ES-I3 (cell line): Measurements from ENCODE around the gene FAM53B.

Experiments
- H3K36me3 ChIP-seq: 2 replicates; pipeline ENCODE4 v1.6.1; 2013; ENCODE audit warnings: mild to moderate bottlenecking, low read length, control low read depth, moderate library complexity; ENCODE audit not compliant: insufficient read depth
- H3K4me1 ChIP-seq: 2 replicates; pipeline ENCODE4 v1.6.1; 2013; ENCODE audit warnings: mild to moderate bottlenecking, control low read depth, low read length; ENCODE audit not compliant: insufficient read depth
- H3K9ac ChIP-seq: 2 replicates; pipeline ENCODE4 v1.6.1; 2013; ENCODE audit warnings: low read depth, mild to moderate bottlenecking, low read length, moderate library complexity
- H3K9me3 ChIP-seq: 2 replicates; pipeline ENCODE4 v1.6.1; 2013; ENCODE audit warnings: mild to moderate bottlenecking, low read length, moderate library complexity; ENCODE audit not compliant: control insufficient read depth, insufficient read depth

Gene FAM53B

DNA sequence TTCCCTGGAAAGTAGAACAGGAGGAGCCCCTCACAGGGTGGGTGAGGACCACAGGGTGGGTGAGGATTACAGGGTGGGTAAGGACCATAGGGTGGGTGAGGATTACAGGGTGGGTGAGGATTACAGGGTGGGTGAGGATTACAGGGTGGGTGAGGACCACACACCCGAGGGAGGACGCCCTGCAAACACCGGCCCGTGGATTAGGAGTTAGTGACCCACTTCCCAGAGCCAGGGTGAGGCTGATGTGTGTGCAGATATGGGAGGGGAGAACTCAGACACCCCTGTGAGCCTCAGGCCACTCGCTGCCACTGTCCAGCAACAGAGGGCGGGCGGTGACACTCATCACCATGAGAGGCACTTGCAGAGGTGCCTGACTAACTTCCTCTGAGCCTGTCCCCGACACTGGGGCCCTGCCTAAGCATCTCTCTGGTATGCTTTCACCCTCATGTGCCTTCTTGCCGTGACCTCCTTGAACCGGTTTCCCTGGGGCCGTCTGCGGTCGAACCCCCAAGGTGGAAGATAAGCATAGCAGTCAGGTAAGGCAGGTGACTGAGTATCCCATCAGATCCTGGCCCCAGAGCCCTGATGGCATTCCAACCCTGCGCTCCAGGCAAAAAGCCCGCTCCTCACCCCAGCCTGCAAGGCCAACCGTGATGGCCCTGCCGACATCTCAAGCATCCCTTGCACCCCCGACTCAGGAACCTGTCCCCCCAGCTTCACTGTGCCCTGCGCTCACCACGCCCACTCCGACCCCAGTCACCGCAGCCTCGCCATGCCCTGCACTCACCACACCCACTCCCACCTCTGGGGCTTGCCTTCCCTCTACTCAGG, 74.1 kb downstream of the FAM53B start:
- H3K4me1 ChIP-seq = peaks cover 10% of the 10 kb centered on the region
- H3K36me3 ChIP-seq = no peaks in the 10 kb centered on the region
- H3K9me3 ChIP-seq = no peaks in the 10 kb centered on the region
- no peak overlapping the region for H3K9ac ChIP-seq

GRCh38 chr10:124669141-124669823, 74.9 kb downstream of the FAM53B start:
- H3K4me1 ChIP-seq = peaks cover 10% of the 10 kb centered on the region
- no peaks in the 10 kb centered on the region for H3K36me3 ChIP-seq
- no peaks in the 10 kb centered on the region for H3K9me3 ChIP-seq
- H3K9ac ChIP-seq = no peak overlapping the region

DNA sequence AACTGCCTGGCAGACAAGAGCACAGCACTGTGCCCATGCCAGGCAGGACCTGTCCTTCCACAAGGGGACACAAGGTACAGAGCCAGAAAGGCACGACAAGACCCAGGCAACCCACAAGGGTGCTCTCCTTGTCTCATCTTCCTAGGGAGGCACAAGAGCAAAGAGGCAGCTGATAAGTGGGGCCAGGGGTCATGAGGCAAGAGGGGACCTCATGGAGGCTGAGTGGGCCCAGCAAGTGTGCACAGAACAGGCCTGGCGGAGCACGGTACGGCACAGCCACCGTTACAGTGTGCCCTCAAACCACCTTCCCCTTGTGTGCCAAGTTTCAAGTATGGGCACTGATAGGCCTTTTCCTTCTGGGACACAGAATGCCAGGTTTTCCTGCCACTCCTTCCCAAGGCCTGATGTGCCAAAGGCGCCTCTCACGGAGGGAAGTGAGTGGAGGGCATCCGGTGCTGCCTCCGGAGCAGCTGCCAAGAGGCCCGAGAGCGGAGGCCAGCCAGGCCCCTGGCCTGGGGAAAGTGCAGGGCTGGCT, 75.6 kb downstream of the FAM53B start:
- Histone ChIP-seq H3K9me3 (no peaks in the 10 kb centered on the region), H3K9ac (no peak overlapping the region), H3K36me3 (no peaks in the 10 kb centered on the region), H3K4me1 (peaks cover 10% of the 10 kb centered on the region)

- peaks cover 10% of the 10 kb centered on the region for H3K4me1 ChIP-seq
- H3K9me3 ChIP-seq = no peaks in the 10 kb centered on the region
- H3K9ac ChIP-seq = no peak overlapping the region
- H3K36me3 ChIP-seq = no peaks in the 10 kb centered on the region
These were observed 76.5 kb downstream of the FAM53B start for GRCh38 chr10:124667425-124668345.

GRCh38 chr10:124666494-124666893, 77.7 kb downstream of the FAM53B start:
- H3K36me3 ChIP-seq = no peaks in the 10 kb centered on the region
- no peak overlapping the region for H3K9ac ChIP-seq
- H3K4me1 ChIP-seq = peaks cover 1% of the 10 kb centered on the region; the same call in 1 of the 2 replicates
- no peaks in the 10 kb centered on the region for H3K9me3 ChIP-seq

DNA sequence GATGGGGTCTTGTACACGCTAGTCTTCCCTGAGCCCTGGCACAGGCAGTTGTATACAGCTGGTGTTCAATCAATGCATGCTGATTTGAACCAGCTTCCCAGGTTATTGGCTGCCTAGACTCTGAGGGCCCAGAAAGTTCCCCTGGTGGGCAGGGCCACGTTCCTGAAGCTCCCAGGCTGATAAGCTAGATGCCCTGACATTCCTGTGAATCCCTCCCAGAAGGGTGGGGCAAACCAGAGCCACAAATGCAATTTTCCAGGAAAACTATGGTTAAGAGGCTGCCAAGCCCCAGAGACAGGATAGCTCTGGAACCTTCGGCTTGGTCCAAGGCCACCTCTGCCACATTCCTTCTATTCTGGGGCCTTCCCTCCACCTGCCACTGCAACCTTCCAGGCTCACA, 78.2 kb downstream of the FAM53B start:
- no peak overlapping the region for H3K9ac ChIP-seq
- H3K4me1 ChIP-seq = no peaks in the 10 kb centered on the region; the same call in 1 of the 2 replicates
- no peaks in the 10 kb centered on the region for H3K9me3 ChIP-seq
- no peaks in the 10 kb centered on the region for H3K36me3 ChIP-seq

DNA sequence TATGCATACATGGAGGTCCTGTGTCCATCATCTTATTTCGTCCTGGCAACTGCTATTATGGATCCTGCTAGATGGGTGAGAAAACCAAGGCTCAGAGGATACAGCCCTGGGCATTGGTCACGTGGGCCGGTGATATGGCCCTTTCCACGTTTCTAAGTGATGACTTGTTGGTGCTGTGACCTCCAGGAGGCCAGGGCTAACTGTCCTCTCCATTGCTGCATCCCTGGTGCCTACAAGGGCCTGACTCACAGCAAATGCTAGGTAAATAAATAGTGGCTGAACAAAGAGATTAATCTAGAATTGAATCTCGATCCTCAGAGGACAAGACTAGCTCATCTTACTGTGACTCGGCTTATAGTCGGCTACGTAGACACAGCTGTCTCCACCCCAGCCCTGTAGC, 78.6 kb downstream of the FAM53B start:
- H3K9me3 ChIP-seq = no peaks in the 10 kb centered on the region
- H3K4me1 ChIP-seq = no peaks in the 10 kb centered on the region; the same call in 1 of the 2 replicates
- H3K36me3 ChIP-seq = no peaks in the 10 kb centered on the region
- no peak overlapping the region for H3K9ac ChIP-seq

- H3K9ac ChIP-seq = no peak overlapping the region
- no peaks in the 10 kb centered on the region for H3K9me3 ChIP-seq
- no peaks in the 10 kb centered on the region; the same call in 1 of the 2 replicates for H3K4me1 ChIP-seq
- no peaks in the 10 kb centered on the region for H3K36me3 ChIP-seq
These were observed 79.1 kb downstream of the FAM53B start for GRCh38 chr10:124665091-124665490.

GRCh38 chr10:124663766-124664360, 80.3 kb downstream of the FAM53B start:
- Histone ChIP-seq H3K9ac (no peak overlapping the region), H3K9me3 (no peaks in the 10 kb centered on the region), H3K36me3 (no peaks in the 10 kb centered on the region), H3K4me1 (no peaks in the 10 kb centered on the region; the same call in 1 of the 2 replicates)

- Histone ChIP-seq H3K4me1 (no peaks in the 10 kb centered on the region), H3K9ac (no peak overlapping the region), H3K9me3 (no peaks in the 10 kb centered on the region), H3K36me3 (no peaks in the 10 kb centered on the region)
These were observed 81.0 kb downstream of the FAM53B start for GRCh38 chr10:124663228-124663627.

- H3K36me3 ChIP-seq = no peaks in the 10 kb centered on the region
- no peak overlapping the region for H3K9ac ChIP-seq
- H3K4me1 ChIP-seq = no peaks in the 10 kb centered on the region
- no peaks in the 10 kb centered on the region for H3K9me3 ChIP-seq
These were observed 82.5 kb downstream of the FAM53B start for GRCh38 chr10:124661660-124662180.

DNA sequence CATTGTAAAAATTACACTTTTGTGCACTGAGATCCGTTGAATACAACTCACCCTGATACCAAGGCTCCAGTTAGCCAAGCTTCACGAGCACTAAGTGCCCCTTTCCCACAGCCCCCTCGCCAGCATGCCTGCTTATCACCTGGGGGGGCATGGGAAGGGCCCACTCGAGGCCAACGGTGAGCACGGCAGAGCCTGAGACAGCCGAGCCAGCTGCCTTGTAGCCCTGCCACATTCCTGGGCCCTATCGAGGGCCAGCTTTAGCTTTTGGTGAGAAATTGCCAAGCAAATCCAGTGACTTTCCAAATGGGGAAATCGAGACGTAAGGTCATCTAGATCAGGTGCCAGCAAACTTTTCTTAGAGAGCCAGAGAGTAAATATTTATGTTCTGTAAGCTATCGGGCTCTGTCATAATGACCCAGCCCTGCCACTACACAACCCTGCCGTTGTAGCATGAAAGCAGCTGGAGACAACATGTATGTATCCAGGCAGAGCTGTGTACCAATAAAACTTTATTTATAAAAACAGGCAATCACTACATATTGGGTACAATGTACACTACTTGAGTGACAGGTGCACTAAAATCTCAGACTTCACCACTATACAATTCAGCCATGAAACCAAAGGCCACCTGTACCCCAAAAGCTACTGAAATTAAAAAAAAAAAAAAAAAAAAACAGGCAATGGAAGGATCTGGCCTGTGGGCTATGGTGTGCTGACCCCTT, 83.6 kb downstream of the FAM53B start:
- Histone ChIP-seq H3K9ac (no peak overlapping the region), H3K36me3 (no peaks in the 10 kb centered on the region), H3K9me3 (no peaks in the 10 kb centered on the region), H3K4me1 (no peaks in the 10 kb centered on the region)

DNA sequence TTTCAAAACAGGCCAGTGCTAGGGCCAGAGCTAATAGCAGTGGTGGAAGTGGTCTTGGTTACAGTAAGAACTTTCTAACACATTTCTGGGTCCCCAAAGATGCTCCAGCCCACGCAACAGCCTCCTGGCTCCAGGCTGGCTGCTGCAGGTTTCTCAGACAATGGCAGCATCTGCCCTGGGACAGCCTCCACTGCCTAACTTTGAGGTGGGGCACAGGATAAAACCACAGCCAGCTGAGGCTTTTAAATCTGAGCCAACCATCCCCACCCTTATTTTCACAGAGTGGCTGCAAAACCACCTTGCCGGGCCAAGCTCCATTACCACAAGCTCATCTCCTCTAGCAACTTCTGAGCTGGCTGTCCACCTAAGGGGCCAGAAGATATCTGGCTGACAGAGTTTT, 84.8 kb downstream of the FAM53B start:
- Histone ChIP-seq H3K4me1 (peaks cover 7% of the 10 kb centered on the region; the same call in 1 of the 2 replicates), H3K36me3 (no peaks in the 10 kb centered on the region), H3K9ac (no peak overlapping the region), H3K9me3 (no peaks in the 10 kb centered on the region)
